ENCODE measurements around the gene SOX30. TPM values are rescaled to one million over a fixed set of nuclear protein-coding genes. Genes with fewer than 3 reads are reported as not detected.

Gene SOX30
- total RNA-seq, 1 donor from 2014 or later = not detected

DNA sequence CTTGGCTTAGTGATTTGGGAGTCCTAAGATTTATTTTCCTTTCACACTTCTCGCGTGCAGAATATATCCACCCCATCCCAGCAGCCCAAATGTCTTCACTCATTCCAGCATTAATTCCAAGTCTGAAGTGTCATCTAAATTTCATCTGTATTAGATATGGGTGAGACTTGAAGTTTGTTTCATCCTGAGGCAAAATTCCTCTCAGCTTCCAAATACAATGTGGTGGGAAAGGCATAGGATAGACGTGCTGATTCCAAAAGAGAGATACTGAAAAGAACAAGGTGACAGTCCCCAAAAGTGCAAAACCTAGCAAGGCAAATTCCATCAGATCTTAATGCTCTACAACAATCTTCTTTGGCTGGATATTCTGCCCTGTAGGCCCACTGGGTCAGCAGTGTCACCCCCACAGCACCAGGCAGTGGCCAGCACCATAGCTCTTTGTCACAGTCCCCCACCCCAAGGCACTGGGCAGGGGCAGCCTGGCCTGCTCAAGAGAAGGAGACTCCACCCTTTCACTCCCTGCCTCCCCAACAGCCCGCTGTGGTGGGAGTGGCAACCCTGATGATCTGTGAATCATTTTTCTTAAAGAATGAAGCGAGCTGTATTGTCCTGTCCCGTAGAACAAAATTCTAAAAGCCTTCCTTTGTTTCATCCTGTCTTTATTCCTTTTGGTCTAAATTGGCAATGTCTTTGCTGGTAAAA, 74.0 kb downstream of the SOX30 start:
- no peak for DNase-seq (ENCODE audit: low spot score)
- no peak for ATAC-seq

DNA sequence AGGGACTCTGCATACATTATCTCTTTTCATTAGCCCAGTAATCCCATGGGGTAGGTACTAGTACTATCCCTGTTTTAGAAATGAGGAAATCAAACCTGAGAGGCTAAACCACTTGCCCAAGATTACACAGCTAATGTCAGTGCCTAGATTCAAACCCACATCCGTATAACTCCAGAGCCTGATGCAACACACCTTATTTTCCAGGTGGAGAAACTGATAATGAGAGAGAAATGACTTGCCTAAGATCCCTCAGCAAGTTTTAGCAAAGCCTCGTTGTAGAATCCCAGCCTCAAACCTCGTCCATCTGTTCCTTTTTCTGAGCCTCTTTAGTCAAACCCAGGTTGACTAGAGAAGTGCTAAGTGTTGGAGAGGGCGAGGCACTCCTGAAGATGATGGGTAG, 75.6 kb downstream of the SOX30 start:
- ATAC-seq (no peak), DNase-seq (ENCODE audit: low spot score) (no peak)

Other genes with a start within 250 kb of the SOX30 start
- not detected for gene NIPAL4, start 192.2 kb downstream of the SOX30 start, total RNA-seq
- 2.9 TPM for gene ADAM19, start 76.7 kb downstream of the SOX30 start, total RNA-seq
- not detected for gene C5orf52, start 19.1 kb upstream of the SOX30 start, total RNA-seq
- gene THG1L, start 79.0 kb upstream of the SOX30 start, total RNA-seq = 4.1 TPM
- gene LSM11, start 91.3 kb upstream of the SOX30 start, total RNA-seq = 0.86 TPM
- gene CLINT1, start 206.7 kb upstream of the SOX30 start, total RNA-seq = 45.6 TPM

All from left lobe of liver (tissue), 2 donors.